OCI-LY1 (cell line): ENCODE measurements around the gene IL22.

Experiments
- EZH2 ChIP-seq: fragments of 200-600 bp; sonication (generic), shearing (Covaris generic); IDR thresholded peaks from 2 replicates; pipeline ENCODE4 v1.8.0; 2017; ENCODE audit warnings: borderline replicate concordance, mixed run types, mild to moderate bottlenecking, antibody characterized with exemption, low read length, moderate library complexity, mixed read lengths
- TF ChIP-seq, protein P1 (sequence below): fragments of 200-600 bp; sonication (generic), shearing (Covaris generic); IDR thresholded peaks from 2 replicates; pipeline ENCODE4 v1.5.1; 2017; ENCODE audit warnings: mild to moderate bottlenecking, antibody characterized with exemption, low read length, moderate library complexity, mixed read lengths

DNA sequence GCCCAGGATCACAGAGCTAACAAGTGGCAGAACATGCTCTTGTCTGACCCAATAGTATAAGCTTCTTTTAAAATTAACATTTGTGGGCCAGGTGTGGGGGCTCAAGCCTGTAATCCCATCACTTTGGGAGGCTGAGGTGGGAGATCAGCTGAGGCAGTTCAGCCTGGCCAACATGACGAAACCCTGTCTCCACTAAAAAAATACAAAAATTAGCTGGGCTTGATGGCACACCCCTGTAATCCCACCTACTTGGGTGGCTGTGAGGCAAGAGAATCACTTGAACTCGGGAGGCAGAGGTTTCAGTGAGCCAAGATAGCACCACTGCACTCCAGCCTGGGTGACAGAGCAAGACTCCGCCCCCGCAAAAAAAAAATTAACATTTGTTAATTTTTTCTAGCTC, 33.0 kb upstream of the IL22 start:
- TF ChIP-seq, protein P1, sequence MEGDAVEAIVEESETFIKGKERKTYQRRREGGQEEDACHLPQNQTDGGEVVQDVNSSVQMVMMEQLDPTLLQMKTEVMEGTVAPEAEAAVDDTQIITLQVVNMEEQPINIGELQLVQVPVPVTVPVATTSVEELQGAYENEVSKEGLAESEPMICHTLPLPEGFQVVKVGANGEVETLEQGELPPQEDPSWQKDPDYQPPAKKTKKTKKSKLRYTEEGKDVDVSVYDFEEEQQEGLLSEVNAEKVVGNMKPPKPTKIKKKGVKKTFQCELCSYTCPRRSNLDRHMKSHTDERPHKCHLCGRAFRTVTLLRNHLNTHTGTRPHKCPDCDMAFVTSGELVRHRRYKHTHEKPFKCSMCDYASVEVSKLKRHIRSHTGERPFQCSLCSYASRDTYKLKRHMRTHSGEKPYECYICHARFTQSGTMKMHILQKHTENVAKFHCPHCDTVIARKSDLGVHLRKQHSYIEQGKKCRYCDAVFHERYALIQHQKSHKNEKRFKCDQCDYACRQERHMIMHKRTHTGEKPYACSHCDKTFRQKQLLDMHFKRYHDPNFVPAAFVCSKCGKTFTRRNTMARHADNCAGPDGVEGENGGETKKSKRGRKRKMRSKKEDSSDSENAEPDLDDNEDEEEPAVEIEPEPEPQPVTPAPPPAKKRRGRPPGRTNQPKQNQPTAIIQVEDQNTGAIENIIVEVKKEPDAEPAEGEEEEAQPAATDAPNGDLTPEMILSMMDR, result no peak
- no peak for TF ChIP-seq EZH2
